GM12878 (cell line): Measurements from ENCODE around the gene ADAMTS16.

ENCODE experiments used
- CBFB ChIP-seq: IDR thresholded peaks from 2 replicates; pipeline ENCODE4 v1.6.1; 2016; ENCODE audit warnings: antibody characterized with exemption, low read depth
- CHD1 ChIP-seq: IDR thresholded peaks from 2 replicates; pipeline ENCODE4 v1.6.1; 2012; ENCODE audit warnings: low read depth, low read length, improper control_type of control experiment
- CHD4 ChIP-seq: fragments of 200-600 bp; sonication (generic); IDR thresholded peaks from 2 replicates; pipeline ENCODE4 v1.6.1; 2016; ENCODE audit warnings: mild to moderate bottlenecking
- SMC3 ChIP-seq: IDR thresholded peaks from 2 replicates; pipeline ENCODE4 v1.6.1; 2011; ENCODE audit warnings: low read length, improper control_type of control experiment, borderline replicate concordance
- SP1 ChIP-seq: IDR thresholded peaks from one replicate; pipeline ENCODE4 v1.6.1; 2011; ENCODE audit warnings: low read depth, low read length
- TF ChIP-seq, protein P1 (sequence below), 3 experiments: IDR thresholded peaks in 2 of 3; conservative IDR thresholded peaks in 1 of 3; 2 replicates each; pipeline ENCODE4 v1.5.1; 2011; ENCODE audit warnings: low read depth in 3 of 3, low read length in 3 of 3, mild to moderate bottlenecking in 3 of 3, control low read depth in 2 of 3, moderate library complexity in 2 of 3, inconsistent platforms in 1 of 3, mixed read lengths in 1 of 3; ENCODE audit not compliant: control insufficient read depth in 2 of 3, insufficient read depth in 1 of 3; ENCODE audit errors: extremely low read depth in 1 of 3

DNA sequence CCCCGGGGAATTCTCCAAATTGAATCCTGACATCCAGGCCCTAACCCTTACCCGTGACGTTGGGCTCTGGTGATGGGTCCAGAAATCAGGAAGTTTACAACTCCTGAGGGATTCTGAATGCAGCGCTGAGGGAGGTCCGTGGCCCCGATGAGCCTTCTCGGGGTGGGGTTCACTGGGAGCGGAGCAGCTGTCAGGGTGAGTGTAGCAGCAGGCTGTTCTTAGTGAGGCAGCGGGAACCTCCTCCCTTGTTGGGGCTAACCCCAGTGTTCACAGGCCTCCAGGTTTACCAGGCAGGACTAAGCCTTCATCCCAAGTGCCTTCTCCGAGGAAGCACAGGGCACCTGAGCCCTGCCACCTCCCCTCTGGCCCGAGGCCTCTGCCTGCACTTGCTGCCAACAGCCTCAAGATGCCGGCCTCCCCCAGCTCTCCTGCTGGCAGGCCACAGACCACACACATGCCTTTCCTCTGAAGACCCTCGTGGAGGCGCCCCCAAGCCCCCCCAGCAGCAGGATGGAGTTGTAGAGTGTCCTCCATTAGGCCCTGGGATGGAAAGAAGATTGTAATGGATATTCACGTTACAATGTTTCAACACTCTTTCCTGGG is 7.3 kb upstream of the ADAMTS16 start:
- TF ChIP-seq, protein P1, sequence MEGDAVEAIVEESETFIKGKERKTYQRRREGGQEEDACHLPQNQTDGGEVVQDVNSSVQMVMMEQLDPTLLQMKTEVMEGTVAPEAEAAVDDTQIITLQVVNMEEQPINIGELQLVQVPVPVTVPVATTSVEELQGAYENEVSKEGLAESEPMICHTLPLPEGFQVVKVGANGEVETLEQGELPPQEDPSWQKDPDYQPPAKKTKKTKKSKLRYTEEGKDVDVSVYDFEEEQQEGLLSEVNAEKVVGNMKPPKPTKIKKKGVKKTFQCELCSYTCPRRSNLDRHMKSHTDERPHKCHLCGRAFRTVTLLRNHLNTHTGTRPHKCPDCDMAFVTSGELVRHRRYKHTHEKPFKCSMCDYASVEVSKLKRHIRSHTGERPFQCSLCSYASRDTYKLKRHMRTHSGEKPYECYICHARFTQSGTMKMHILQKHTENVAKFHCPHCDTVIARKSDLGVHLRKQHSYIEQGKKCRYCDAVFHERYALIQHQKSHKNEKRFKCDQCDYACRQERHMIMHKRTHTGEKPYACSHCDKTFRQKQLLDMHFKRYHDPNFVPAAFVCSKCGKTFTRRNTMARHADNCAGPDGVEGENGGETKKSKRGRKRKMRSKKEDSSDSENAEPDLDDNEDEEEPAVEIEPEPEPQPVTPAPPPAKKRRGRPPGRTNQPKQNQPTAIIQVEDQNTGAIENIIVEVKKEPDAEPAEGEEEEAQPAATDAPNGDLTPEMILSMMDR (IDR thresholded peaks at IDR 0.05 in 2 of 3, conservative IDR thresholded peaks at IDR 0.05 in 1 of 3; ENCODE audit: control insufficient read depth in 2 of 3, extremely low read depth in 1 of 3, insufficient read depth in 1 of 3, low read depth in 3 of 3, low read length in 3 of 3) = no peak
- TF ChIP-seq SMC3 = no peak
- TF ChIP-seq SP1 = no peak
- no peak for TF ChIP-seq CBFB
- no peak for TF ChIP-seq CHD4
- TF ChIP-seq CHD1 = no peak
